ENCODE data around the gene SRRM1. TPM values are rescaled to one million over a fixed set of nuclear protein-coding genes. Genes with fewer than 3 reads are reported as not detected.
A peak's percentile ranks its signal among the peaks of the same experiment; 100 is the strongest.

Gene SRRM1
- total and polyA plus RNA-seq, 9 of the 15 experiments (the other 6 are each of a cell fraction or from before 2014, with no cell fraction given) = 54.5 to 268 (median 115) TPM

- TF ChIP-seq ZNF280B (CRISPR knock-in tag; IDR thresholded peaks at IDR 0.05) (no peak), NR1H2 (CRISPR knock-in tag; IDR thresholded peaks at IDR 0.05) (no peak), HNRNPK (IDR thresholded peaks at IDR 0.05; ENCODE audit: low read depth, low read length, poor library complexity, severe bottlenecking) (no peak), TCF7 (IDR thresholded peaks at IDR 0.05; ENCODE audit: borderline replicate concordance) (no peak), RUNX1 (IDR thresholded peaks at IDR 0.05; ENCODE audit: low read depth) (no peak), KDM4B (IDR thresholded peaks at IDR 0.05; ENCODE audit: borderline replicate concordance in 2 of 2, low read depth in 1 of 2) (peak in 1 of 2 experiments; percentile 61; a peak in 1 of 4 replicates), MTA1 (IDR thresholded peaks at IDR 0.05; ENCODE audit: borderline replicate concordance) (no peak), ZNF263 (CRISPR knock-in tag; IDR thresholded peaks at IDR 0.05; ENCODE audit: borderline replicate concordance) (no peak), PHF8 (IDR thresholded peaks at IDR 0.05; ENCODE audit: borderline replicate concordance, low read length) (peak; percentile 87), E4F1 (CRISPR knock-in tag; IDR thresholded peaks at IDR 0.05; ENCODE audit: borderline replicate concordance) (no peak), KLF6 (CRISPR knock-in tag; IDR thresholded peaks at IDR 0.05; ENCODE audit: borderline replicate concordance) (no peak), E2F4 (CRISPR knock-in tag; IDR thresholded peaks at IDR 0.05; ENCODE audit: low read depth) (peak; percentile 40; the same call in 1 of the 2 replicates), SNRNP70 (optimal IDR thresholded peaks at IDR 0.05; ENCODE audit: low read depth, low read length) (no peak), E2F1 (CRISPR knock-in tag; IDR thresholded peaks at IDR 0.05) (peak; percentile 84), POU5F1 (IDR thresholded peaks at IDR 0.05; ENCODE audit: borderline replicate concordance, low read depth, low read length, partially characterized antibody) (peak; percentile 85), ZNF41 (CRISPR knock-in tag; conservative IDR thresholded peaks at IDR 0.05) (no peak)
Observed at GRCh38 chr1:24642481-24643362, at the start of gene SRRM1 (continued).
